ENCODE measurements around the gene PDRG1.
"Not testable (repeated sequence)": the region's sequence is repeated elsewhere in the genome, so short reads cannot be mapped to it uniquely, and the experiment has no call there.

PDRG1 gene

GRCh38 chr20:31926493-31926892 lies 25.4 kb downstream of the PDRG1 start:
- DNase-seq (ENCODE audit: low read depth): no peak

GRCh38 chr20:31925631-31926030 lies 26.2 kb downstream of the PDRG1 start:
- no peak for DNase-seq (ENCODE audit: low read depth)

GRCh38 chr20:31924561-31924960 lies 27.3 kb downstream of the PDRG1 start:
- no peak for DNase-seq (ENCODE audit: low read depth)

DNA sequence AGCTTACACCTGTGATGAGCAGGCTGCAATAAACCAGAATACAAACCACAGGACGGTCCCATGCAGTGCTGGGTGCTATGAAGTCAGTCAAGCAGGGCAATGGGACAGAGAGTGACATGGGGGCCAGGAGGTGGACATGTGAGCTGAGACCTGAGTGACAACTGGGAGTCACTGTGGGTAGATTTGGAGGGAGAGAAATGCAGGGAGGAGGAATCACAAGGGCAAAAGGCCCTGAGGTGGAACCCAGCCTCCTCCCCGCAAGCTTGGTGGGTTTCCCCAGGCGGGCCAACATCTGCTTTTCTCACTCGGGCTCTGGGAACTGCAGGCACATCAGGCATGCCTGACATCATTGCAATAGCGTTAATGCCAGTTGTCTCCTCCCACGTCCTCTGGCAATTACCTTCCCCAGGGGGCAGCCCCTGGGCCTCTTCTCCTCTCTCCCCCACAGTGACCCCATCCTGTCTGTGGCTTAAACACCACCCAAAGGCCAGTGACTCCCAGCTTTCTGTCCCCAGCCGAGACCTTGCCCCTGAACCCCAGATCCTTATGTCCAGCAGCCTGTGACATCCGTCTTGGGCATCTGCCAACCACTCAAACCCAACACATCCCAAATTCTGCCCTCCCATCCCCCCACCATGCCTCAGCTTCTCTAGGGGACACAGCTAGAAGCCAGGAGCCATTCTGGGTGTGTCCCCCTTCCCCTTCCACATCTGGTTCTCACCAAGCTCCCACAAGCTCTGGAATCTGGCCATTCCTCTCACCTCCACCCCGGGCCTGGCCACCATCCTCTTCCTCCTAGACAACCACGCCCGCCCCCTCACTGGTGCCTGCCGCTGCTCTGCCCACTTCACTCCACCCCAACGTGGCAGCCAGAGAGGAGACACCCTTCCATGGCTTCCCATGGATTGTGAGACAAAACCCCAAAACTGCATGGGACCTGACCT lies 28.2 kb downstream of the PDRG1 start:
- DNase-seq (ENCODE audit: low read depth): no peak

DNA sequence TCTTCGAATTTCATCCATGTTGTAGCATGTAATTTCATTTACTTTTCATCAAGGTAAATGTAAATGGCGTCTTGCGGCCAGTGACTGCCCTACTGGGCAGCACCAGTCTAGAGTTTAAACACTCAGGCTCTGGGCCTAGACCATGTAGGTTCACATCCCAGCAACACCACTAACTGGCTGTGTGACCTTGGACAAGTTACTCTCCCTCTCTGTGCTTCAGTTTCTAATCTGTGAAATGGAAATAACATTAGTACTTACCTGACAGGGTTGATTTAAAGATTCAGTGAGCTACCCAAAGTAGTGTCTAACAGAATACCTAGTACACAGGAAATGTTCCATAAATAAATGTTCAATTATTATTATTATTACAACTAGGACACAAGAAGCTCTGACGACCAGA lies 29.3 kb downstream of the PDRG1 start:
- DNase-seq (ENCODE audit: low read depth): no peak

DNA sequence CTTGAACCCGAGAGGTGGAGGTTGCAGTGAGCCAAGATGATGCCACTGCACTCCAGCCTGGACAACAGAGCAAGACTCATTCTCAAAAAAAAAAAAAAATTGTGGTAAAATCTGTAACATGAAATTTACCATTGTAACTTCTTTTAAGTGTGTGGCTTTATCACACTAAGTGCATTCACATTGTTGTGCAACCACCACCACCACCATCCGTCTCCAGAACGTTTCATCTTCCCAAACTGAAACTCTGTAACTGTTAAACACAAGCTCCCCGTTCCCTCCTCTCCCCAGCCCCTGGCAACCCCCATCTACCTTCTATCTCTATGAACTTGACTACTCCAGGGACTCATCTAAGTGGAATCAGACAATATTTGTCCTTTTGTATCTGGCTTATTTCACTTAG lies 29.7 kb downstream of the PDRG1 start:
- no peak for DNase-seq (ENCODE audit: low read depth)

GRCh38 chr20:31921480-31921879 lies 30.4 kb downstream of the PDRG1 start:
- DNase-seq (ENCODE audit: low read depth): not testable (repeated sequence)

GRCh38 chr20:31920275-31920855 lies 31.5 kb downstream of the PDRG1 start:
- DNase-seq (ENCODE audit: low read depth): no peak

DNA sequence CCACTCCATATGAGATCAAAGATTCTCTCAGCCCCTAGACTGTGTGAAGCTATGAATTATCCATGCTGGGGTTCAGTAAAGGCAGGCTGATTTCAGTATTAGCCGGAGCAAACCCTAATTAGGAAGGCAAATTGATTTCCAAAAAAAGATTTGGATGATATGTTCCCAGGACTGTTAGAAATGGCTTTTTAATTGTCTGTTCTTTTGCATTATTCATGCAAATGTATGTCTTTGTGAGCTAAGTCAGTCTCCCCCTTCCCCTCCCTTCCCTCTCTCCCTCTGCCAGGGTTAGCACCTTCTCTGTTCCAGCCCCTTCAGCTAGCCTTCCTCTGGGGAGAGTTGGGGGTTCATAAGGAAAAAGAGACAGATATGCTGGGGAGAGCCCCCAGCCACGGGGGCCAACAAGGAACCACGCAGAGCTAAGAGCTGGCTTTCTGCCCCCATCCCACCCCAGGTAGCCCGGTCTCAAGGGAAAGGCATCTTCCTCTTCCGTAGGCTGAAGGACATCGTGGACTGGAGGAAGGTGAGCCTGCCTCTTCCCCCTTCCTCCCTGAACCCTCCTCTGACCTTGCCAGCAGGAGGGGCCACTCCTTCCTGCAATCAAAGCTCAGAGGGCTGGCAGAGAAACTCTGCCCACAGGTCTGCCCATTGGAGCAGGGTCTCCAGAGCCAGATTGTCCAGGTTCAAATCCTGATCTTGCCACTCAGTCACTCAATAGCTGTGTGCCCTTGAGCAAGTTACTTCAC lies 32.3 kb downstream of the PDRG1 start:
- no peak for DNase-seq (ENCODE audit: low read depth)

DNA sequence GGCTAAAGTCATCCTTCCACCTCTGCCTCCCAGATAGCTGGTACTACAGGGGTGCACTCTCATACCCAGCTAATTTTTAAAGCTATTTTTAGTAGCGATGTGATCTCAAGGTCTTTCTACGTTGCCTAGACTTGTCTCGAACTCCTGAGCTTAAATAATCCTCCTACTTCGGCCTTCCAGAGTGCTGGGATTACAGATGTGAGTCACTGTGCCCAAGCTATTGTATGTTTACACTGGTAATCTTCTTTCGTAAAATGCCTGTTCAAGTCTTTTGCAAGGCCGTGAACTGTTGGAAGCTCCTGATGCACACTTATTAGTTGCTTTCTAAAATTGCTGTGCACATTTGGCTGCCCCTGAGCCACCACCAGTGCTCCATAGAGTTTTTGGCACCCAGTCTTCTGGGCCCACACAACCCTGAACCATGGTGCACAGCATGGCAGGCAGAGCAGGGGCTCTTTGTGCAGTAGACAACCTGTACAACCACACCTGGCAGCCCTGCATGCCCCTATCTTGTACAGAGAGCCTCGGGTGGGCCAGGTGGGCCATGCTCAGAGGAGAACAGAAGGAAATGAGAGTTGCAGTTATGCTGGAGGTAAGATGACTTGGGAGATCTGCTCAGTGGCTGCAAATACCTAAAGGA lies 33.3 kb downstream of the PDRG1 start:
- no peak for DNase-seq (ENCODE audit: low read depth)

- not testable (repeated sequence) for DNase-seq (ENCODE audit: low read depth)
Observed at GRCh38 chr20:31917962-31918412, 33.9 kb downstream of the PDRG1 start.

DNA sequence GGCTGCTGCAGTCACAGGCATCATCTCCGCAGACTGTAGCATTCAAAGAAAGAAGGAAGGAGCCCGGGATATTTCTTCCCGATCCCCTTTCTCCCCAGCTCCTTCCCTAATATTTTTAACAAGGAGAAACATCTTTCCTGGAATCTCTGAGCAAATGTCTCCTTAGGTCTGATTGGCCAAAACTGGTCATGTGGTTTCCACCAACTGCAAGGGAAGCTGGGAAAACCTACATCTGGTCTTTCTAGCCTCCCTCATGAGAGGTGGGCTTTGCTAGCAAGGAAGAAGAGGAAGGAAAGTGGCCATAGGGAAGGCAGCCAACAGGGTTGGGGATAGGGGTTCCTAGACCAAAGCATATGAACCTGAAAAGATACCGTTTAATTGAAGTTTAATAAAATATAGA lies 35.1 kb downstream of the PDRG1 start:
- DNase-seq (ENCODE audit: low read depth): no peak

GRCh38 chr20:31915491-31916280 lies 36.2 kb downstream of the PDRG1 start:
- no peak for DNase-seq (ENCODE audit: low read depth)

GRCh38 chr20:31914170-31914569 lies 37.7 kb downstream of the PDRG1 start:
- no peak for DNase-seq (ENCODE audit: low read depth)

- no peak for DNase-seq (ENCODE audit: low read depth)
Observed at GRCh38 chr20:31913431-31914157, 38.3 kb downstream of the PDRG1 start.

DNA sequence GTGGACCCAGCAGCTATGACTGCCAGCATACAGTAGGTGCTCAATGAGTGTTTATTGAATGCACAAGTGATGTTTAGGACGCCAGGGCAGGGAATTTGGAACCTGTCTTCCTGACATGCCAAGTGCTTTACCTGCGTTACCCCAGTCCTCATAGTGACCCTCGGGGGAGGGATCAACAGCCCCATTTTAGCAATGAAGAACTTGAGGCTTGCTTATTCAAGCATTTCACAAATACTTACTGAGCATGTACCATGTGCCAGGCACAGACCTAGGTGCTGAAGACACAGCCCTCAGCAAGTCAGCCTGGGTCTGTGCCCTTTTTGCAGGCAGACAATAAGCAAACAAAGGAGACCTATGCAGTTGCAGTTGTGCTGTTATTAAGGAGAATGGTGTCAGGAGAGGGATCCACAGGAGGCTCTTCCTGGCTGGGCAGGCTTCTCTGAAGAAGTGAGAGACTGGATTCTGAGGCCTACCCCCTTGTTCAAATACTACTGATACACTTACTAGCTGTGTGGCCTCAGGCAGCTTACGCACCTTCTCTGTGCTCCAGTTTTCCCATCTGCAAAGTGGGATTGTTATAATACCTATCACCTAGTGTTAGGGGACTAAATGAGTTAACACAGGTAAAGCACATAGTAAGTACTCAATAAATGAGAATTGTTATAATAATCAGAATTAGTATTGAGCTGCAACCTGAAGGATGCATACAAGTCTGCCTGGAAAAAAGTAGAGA lies 41.6 kb downstream of the PDRG1 start:
- no peak for DNase-seq (ENCODE audit: low read depth)

DNA sequence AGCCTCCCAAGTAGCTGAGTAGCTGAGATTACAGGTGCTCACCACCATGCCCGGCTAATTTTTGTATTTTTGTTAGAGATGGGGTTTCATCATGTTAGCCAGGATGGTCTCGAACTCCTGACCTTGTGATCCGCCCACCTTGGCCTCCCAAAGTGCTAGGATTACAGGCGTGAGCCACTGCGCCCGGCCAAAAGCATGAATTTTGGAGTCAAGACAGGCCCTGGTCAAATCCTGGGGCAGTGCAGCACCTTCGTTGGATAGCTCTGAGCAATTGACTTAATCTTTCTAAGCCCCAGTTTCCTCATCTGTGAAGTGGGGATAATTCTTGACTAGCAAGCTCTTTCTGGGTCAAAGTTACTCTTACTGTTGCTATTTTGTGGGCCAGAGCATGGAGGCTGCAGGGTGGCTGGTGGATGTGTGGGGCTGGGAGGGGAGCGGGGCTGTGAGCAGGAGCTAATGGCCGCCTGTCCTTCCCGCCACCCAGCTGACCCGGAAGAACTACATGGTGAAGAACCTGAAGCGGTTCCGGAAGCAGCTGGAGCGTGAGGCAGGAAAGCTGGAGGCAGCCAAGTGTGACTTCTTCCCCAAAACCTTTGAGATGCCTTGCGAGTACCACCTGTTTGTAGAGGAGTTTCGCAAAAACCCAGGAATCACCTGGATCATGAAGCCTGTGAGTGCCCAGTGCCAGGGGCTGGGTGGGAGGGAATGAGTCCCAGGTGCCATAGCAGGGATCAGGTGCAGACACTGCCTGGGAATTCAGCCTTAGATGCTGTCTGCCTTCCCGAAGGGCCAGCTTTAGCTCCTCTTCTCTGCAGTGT lies 42.4 kb downstream of the PDRG1 start:
- DNase-seq (ENCODE audit: low read depth): no peak

DNA sequence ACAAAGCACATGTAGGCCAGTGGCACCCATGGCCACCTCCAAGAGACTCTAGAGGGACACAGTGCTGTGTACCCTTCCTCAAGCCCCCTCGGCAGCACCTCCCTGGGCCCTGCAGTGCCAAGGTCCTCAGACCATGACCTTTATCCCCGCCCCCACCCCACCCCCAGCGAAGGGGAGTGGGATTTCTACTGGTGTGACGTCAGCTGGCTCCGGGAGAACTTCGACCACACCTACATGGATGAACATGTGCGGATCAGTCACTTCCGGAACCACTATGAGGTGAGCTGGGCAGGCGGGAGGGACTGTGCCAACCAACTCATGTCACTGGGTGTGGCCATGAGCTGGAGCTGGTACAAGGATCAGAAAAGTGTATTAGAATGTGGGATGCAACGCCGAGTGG lies 43.4 kb downstream of the PDRG1 start:
- no peak for DNase-seq (ENCODE audit: low read depth)

GRCh38 chr20:31908016-31908415 lies 43.8 kb downstream of the PDRG1 start:
- no peak for DNase-seq (ENCODE audit: low read depth)

Data from activated T-cell treated with anti-CD3 and anti-CD28 coated beads for 24 hours (primary cell).